Right lobe of liver (tissue), 4 donors: ENCODE measurements around the gene ERC2.

Experiments
- POLR2A ChIP-seq: fragments of 450-650 bp; IDR thresholded peaks from one replicate; pipeline ENCODE4 v1.6.1; 2017; ENCODE audit warnings: antibody characterized with exemption, mild to moderate bottlenecking
- TF ChIP-seq, protein P1 (sequence below), 4 donors: fragments of 200-600 bp in 3 of 4; fragments of 450-650 bp in 1 of 4; IDR thresholded peaks; one replicate each; pipeline versions ENCODE4 v1.5.1 to v1.8.0; 2016 to 2022; ENCODE audit warnings: antibody characterized with exemption in 4 of 4, mild to moderate bottlenecking in 2 of 4
- donor health status: DM: no; HTN: no; CAD: no.
- donor health status: DM: no; HTN: no; CAD: no.
- donor health status: DM: no; HTN: yes; CAD: no.

DNA sequence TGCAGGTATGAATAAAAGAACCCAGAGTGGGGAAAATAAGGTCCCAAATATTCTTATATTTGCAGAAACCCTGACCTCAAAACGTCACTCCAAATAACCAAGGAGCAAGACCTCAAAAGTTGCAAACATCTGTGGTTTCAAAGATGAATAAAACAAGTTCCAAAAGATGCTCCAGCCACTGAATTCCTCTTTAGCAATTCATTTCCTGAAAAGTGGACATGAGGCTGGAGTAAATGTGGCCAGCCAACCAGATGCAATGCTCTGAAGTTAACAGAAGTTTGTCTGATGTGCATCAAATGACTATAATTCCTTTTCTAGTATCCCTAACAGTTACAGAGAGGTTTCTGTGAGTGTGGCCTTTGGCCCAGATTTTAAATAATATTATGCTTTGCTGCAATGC is 910.0 kb downstream of the ERC2 start:
- TF ChIP-seq POLR2A: no peak
- TF ChIP-seq, protein P1, sequence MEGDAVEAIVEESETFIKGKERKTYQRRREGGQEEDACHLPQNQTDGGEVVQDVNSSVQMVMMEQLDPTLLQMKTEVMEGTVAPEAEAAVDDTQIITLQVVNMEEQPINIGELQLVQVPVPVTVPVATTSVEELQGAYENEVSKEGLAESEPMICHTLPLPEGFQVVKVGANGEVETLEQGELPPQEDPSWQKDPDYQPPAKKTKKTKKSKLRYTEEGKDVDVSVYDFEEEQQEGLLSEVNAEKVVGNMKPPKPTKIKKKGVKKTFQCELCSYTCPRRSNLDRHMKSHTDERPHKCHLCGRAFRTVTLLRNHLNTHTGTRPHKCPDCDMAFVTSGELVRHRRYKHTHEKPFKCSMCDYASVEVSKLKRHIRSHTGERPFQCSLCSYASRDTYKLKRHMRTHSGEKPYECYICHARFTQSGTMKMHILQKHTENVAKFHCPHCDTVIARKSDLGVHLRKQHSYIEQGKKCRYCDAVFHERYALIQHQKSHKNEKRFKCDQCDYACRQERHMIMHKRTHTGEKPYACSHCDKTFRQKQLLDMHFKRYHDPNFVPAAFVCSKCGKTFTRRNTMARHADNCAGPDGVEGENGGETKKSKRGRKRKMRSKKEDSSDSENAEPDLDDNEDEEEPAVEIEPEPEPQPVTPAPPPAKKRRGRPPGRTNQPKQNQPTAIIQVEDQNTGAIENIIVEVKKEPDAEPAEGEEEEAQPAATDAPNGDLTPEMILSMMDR (IDR thresholded peaks at IDR 0.05): no peak
